ENCODE measurements around the gene KIF7.
"Not testable (repeated sequence)": the region's sequence is repeated elsewhere in the genome, so short reads cannot be mapped to it uniquely, and the experiment has no call there.

The KIF7 gene

DNA sequence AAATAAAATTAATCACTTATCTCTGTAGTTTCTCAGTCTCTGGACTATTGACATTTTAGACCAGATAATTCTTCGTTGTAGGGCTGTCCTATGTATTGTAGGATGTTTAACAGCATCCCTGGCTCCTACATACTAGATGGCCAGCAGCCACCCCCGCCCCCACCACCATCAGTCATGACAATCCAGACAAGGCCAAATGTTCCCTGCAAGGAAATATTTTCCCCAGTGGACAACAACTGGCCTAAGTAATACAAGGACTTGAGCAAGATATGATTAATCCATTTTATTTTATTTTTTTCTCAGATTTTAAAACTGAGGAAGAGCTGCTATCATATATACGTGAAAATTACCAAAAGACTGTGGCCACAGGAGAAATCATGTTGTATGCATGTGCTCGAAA lies 56.2 kb downstream of the KIF7 start:
- no peak for DNase-seq

DNA sequence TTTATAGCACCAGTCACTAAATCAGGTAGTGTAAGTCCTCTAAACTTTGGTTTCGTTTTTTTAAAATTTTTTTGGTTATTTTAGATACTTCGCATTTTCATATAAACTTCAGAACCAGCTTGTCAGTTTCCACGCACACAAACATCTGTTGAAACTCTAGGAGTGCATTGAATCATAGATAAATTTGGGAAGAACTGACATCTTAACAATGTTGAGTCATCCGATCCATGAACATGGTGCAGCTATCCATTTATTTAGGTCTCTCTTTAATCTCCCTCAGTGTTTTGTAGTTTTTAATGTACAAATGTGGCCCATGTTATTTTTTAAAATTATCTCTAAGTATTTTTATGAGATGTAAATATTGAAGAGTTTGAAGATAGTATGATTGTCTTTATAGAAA lies 62.2 kb downstream of the KIF7 start:
- DNase-seq: no peak

DNA sequence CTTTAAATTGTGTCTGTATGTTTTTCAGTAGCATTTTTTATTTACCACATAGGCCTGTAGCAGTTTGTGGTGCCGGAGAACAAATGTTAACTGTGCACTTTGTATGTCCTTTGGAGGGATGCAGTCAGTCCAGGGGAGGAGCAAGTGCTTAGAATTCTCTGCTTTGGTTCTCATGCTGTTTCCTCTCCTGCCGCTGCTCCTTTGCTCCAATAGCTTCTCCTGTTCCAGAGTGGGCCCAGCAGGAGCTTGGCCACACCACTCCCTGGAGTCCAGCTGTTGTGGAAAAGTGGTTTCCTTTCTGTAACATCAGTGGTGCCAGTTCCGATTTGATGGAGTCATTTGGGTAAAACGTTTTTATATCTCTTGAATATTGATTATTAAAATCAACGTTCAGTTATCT lies 63.4 kb downstream of the KIF7 start:
- DNase-seq: no peak

DNA sequence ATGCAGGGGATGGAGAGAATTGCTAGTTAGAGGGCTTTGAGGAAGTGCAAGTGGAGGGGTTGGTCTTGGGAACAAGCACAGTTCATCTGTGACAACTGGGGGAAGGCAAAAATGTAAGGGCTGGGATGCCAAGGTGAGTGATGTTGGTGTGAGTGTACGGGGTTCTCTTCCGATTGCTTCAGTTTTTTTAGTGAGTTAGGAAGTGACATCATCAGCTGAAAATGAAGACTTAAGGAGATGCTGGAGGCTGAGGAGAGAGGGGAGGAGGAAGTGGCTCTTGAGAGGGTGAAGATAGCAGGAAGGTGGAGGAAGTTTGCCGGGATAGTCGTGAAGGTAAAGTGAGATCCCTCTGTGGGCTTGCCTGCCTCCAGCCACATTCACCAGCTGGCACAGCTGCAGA lies 67.3 kb downstream of the KIF7 start:
- no peak for DNase-seq

DNA sequence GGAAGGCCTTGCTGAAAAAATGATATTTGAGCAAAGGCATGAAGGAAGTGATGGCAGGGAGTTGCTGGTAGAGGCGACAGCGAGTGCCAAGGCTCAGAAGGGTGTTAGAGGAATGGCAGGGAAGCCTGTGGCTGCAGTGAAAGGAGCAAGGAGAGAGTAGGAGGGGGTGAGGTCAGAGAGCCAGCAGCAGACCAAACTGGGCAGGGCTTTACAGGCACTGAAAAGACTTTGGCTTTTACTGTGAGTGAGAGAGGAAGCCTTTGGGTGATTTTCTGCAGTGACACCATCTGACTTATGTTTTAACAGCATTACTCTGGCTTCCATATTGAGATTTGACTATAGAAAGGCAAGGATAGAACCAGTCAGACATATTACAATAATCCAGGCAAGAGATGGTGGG lies 68.6 kb downstream of the KIF7 start:
- DNase-seq: no peak

DNA sequence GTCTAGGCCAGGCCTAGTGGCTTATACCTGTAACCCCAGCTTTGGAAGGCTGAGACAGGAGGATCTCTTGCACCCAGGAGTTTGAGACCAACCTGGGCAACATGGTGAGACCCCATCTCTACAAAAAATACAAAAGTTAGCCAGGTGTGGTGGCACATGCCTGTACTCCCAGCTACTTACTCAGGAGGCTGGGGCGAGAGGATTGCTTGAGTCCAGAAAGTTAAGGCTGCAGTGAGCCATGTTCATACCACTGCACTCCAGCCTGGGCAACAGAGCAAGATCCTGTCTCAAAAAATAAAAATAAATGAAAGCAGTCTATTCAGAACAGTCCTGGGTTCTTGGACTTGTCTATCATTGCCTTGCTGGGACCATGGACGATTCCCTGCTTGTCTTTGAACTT lies 74.5 kb downstream of the KIF7 start:
- DNase-seq: not testable (repeated sequence)

DNA sequence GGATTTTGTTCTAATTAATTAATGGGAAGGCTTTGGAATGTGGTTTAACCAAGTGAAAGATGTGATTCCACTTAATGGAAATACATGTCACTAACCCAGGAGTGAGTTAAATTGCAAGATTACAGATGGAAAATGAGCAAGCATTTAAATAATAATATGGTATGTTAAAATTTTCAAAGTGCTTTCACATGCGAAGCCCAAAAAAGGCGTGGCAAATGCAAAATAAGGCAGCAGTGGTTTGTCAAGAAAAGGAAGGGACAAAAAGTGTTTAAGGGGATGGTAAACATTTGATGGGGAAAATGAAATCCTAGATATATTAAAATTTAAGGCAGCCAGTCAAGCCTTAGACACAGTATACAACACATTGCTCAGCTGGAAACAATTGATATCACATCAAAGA lies 77.1 kb downstream of the KIF7 start:
- DNase-seq: no peak
